Stimulated activated naive CD8-positive, alpha-beta T cell treated with anti-CD3 and anti-CD28 coated beads, Interleukin-15, Interleukin-2, amounts not matched to agents 100 ng/mL and 50 ng/mL, for 24 hours (primary cell): ENCODE measurements around the gene XDH.

Experiments
- H3K27ac Mint-ChIP-seq: one replicate; pipeline ENCODE4 v1.8.0; 2021; ENCODE audit warnings: mild to moderate bottlenecking, mixed read lengths
- H3K27me3 Mint-ChIP-seq: one replicate; pipeline ENCODE4 v1.8.0; 2021; ENCODE audit warnings: mixed read lengths
- H3K36me3 Mint-ChIP-seq: one replicate; pipeline ENCODE4 v1.8.0; 2021; ENCODE audit warnings: low read depth, mixed read lengths
- H3K4me1 Mint-ChIP-seq: one replicate; pipeline ENCODE4 v1.8.0; 2021; ENCODE audit warnings: low read depth, mixed read lengths
- H3K4me3 Mint-ChIP-seq: one replicate; pipeline ENCODE4 v1.8.0; 2021; ENCODE audit warnings: mild to moderate bottlenecking, mixed read lengths
- H3K9me3 Mint-ChIP-seq: one replicate; pipeline ENCODE4 v1.8.0; 2021; ENCODE audit warnings: mixed read lengths

The XDH gene

DNA sequence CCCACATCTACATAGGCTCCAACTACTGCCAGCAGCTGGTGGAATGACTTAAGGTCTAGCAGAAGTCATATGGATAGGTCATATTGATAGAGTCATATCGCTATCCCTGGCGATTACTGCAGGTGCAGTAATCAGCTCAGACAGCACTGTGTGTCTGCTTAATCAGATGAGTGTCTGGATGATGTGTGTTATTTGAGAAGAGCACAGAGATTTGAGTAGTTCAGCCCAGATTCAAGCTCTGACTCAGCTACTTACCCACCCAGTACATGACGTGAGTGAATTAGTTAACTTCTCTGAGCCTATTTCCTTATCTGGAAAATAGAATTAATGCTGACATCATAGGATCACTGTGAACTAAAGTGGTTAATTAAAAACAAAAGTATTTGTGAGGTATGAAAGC, 101.6 kb downstream of the XDH start:
- Mint-ChIP-seq H3K4me1 (peaks cover 9% of the 10 kb centered on the region), H3K27ac (no peak overlapping the region), H3K36me3 (no peaks in the 10 kb centered on the region), H3K9me3 (peaks cover 10% of the 10 kb centered on the region), H3K27me3 (peaks cover 19% of the 10 kb centered on the region), H3K4me3 (no peak overlapping the region)

DNA sequence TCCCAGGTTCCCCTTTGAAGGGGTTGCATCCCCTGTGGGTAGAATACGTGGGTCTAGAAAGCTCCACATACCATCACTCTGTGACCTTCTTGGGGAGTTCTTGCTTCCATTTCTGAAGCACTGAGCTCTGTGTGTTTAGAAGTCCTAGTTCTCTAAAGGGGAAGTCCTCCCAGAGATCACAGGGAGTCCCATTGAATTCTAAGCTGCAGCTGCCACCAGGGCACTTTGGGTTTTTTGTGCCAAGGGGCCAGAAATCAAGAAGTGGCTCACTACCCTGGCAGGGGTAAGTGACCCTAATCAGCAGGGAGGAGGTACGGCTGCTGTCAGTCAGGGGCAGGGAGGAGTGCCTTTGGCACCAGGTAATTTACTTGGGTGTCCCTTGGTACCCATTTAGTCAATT, 109.7 kb downstream of the XDH start:
- H3K27me3 Mint-ChIP-seq, result peaks cover 10% of the 10 kb centered on the region
- H3K4me3 Mint-ChIP-seq, result no peak overlapping the region
- H3K4me1 Mint-ChIP-seq, result no peaks in the 10 kb centered on the region
- no peaks in the 10 kb centered on the region for H3K36me3 Mint-ChIP-seq
- peaks cover 9% of the 10 kb centered on the region for H3K9me3 Mint-ChIP-seq
- H3K27ac Mint-ChIP-seq, result no peak overlapping the region

DNA sequence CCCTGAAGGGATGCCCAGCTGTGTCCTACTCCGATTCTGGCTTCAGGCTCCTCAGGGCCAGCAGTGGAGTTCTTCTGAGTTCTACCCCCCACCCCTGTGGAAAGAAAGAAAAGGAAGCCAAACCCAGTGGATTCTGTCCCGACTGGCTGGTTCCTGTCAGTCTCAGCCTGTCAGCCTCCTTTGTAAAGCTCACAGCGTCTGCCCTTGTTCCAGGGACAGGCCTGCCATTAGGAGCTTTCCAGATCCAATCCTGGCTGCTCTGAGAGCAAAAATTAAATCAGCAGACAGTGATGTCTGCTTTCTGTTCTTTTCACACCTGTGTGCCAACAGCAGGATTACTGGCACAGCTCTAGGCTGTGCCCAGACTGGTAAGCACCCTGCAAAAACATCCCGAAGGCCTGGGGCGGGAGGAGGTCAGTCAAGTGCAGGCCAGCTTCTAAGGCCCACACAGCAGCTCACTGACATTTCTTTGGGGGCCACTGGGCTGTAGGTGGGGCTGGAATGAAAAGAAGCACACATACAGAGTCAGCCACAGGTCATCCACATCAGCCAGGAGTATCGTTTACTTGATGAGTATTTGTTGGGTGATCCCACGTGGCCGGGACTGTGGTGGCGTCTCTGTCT, 111.5 kb downstream of the XDH start:
- no peak overlapping the region for H3K4me3 Mint-ChIP-seq
- no peaks in the 10 kb centered on the region for H3K4me1 Mint-ChIP-seq
- no peak overlapping the region for H3K27ac Mint-ChIP-seq
- peaks cover 5% of the 10 kb centered on the region for H3K27me3 Mint-ChIP-seq
- H3K9me3 Mint-ChIP-seq, result no peaks in the 10 kb centered on the region
- no peaks in the 10 kb centered on the region for H3K36me3 Mint-ChIP-seq

DNA sequence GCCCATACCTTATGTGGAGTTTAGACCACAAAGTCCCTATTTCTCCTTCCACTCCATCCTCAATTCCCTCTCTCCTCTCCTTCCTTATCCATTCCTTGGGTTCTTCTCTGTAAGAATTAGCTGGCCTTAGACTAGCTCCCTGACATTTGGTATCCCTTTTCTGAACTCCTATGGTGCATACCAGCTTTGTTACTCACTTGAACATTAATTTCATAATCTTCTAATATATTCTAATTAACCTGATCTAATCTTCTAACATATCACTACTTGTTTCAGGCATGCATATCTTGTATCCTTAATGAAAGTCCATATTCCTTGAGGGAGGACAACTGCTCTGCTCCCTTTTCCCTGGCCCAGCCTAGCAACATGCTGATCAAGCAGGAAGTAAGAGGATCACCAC, 114.2 kb downstream of the XDH start:
- no peak overlapping the region for H3K4me3 Mint-ChIP-seq
- peaks cover 7% of the 10 kb centered on the region for H3K4me1 Mint-ChIP-seq
- peaks cover 4% of the 10 kb centered on the region for H3K27me3 Mint-ChIP-seq
- H3K27ac Mint-ChIP-seq, result no peak overlapping the region
- no peaks in the 10 kb centered on the region for H3K36me3 Mint-ChIP-seq
- H3K9me3 Mint-ChIP-seq, result no peaks in the 10 kb centered on the region

DNA sequence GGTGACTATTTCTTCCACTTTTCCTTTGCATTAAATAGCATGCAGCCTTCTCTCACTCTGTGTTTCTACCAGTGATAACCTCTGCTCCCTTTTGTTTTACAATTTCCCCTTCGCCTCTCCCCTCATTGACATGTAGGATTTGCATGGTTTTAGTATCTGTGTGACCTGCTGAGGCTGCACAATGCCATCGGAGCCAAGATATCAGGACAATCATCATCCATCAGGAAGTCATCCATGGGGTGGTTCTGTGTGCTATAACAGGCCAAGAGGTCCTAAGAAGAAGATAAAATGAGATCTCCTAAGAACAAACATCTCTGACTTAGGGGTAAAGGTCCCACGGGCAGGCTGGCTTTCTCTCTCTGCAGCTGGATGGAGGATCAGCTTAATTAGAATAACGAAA, 115.0 kb downstream of the XDH start:
- H3K36me3 Mint-ChIP-seq, result no peaks in the 10 kb centered on the region

DNA sequence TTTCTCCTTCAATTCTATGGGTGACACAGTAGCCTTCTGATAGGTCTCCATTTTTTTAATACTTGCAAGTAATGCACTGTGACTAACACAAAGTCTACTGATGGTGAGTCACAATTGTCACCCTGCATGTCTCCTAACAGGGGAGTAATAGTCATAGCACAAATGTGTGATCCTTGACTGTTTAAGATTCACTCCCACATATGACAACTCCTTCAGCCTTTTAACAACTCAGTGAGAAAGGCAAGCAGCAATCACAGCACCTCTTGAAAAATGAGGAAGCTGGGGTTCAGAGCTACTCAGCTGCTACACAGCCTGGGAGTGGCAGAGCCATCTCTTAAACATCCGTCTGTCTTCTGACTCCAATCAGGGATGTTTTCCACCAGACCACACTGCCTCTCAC, 116.8 kb downstream of the XDH start:
- Mint-ChIP-seq H3K9me3 (no peaks in the 10 kb centered on the region), H3K4me1 (peaks cover 7% of the 10 kb centered on the region), H3K27ac (no peak overlapping the region), H3K4me3 (no peak overlapping the region), H3K36me3 (no peaks in the 10 kb centered on the region), H3K27me3 (peaks cover 4% of the 10 kb centered on the region)

More for the DNA sequence above, 115.0 kb downstream of the XDH start:
- H3K27ac Mint-ChIP-seq, result no peak overlapping the region
- H3K4me3 Mint-ChIP-seq, result no peak overlapping the region
- H3K9me3 Mint-ChIP-seq, result no peaks in the 10 kb centered on the region
- peaks cover 4% of the 10 kb centered on the region for H3K27me3 Mint-ChIP-seq
- peaks cover 7% of the 10 kb centered on the region for H3K4me1 Mint-ChIP-seq

DNA sequence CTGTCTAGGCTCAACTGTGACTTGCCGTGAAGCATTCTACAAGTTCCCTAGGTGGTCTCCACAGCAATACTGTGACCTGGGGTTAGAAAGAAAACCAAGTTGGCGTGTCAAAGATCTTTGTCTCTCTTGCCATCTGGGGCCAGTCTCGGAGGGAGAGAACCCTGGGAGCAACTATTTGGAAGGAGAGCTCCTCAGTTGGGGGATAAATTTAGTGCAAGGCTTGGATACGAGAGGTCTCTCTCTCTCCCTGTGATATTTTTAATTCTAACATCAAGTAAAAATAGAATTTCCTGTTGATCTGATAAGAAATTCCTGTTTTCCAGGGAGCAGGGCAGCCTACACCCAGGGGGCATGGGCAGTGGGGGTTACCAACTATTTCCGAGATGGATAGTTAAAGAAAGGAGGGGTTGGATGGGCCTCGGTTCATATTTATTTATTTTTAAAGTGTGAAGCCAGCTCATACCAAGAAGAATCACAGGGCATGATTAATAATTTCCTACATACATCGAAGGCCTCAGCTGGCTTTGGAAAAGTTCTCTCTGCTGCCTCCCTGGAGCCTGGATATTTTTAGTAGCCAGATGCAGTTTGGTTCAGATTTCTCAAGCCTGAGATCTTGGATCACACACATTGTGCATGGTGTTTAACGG, 117.8 kb downstream of the XDH start:
- no peak overlapping the region for H3K4me3 Mint-ChIP-seq
- H3K4me1 Mint-ChIP-seq, result peaks cover 7% of the 10 kb centered on the region
- H3K9me3 Mint-ChIP-seq, result no peaks in the 10 kb centered on the region
- no peaks in the 10 kb centered on the region for H3K36me3 Mint-ChIP-seq
- H3K27ac Mint-ChIP-seq, result no peak overlapping the region
- peaks cover 4% of the 10 kb centered on the region for H3K27me3 Mint-ChIP-seq

DNA sequence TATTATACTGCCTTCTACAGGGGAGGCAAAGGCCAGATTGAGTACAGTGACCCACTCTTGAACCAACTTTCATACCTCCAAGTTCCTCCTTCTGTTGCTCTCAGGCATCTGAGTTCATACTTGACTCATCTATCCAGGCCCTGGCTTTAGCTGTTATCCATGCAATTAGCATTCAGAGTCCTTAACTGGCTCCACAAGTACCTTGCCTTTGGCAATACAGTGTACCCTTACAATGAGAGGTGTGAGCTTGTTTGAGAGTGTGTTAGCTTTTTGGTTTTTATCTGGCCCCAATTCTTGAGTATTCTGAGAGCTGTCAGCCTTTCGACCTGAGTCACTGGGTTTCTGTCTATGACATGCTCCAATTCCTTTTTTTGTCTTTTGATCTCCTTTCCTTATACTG, 120.3 kb downstream of the XDH start:
- Mint-ChIP-seq H3K4me1 (peaks cover 7% of the 10 kb centered on the region), H3K9me3 (no peaks in the 10 kb centered on the region), H3K27me3 (peaks cover 4% of the 10 kb centered on the region), H3K27ac (no peak overlapping the region), H3K4me3 (no peak overlapping the region), H3K36me3 (no peaks in the 10 kb centered on the region)

DNA sequence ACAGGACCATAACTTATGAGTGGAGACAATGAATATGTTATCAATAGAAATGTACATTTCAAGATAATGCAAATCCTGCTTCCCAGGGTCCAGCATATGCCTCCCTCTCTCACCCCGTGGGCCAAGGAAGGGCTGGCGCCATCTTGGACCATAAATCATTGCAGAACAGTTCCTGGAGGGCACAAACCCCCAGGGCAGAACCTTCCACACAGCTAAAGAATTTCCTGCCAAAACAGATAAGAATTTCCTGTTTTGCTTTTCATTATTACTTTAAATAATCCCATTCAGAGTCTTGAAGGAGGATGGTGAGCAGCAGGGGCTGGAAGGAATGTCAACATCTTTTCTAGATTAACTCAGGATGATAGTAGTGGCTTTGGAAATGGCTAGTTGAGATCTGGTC, 126.9 kb downstream of the XDH start:
- Mint-ChIP-seq H3K36me3 (no peaks in the 10 kb centered on the region), H3K4me1 (no peaks in the 10 kb centered on the region), H3K27ac (no peak overlapping the region), H3K4me3 (no peak overlapping the region), H3K27me3 (no peaks in the 10 kb centered on the region), H3K9me3 (no peaks in the 10 kb centered on the region)

DNA sequence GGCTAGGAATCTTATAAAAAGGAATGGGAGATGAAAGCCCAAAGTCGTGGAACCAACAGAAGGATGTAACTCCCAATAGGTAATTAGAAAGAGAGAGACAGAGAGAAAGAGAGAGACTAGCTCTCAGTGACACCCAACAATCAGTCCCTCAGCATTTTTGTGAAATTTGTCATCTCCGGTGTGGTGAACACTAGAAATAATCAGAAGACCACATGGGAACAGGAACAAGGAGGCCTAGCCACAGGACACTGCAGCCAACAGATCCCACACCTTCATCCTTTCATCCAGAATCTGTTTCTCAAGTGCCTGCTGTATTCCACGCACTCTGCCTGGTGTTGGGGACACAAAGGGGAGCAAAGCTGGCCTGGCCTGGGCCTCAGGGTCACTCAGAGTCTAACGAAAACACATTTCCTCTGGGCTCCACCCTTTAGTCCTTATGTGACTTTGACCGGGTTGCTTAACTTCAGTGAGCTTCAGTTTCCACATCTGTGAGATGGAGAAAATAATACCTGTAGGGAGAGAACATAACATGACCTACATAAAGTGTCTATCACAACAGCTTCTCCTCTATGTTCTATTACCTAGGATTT, 127.5 kb downstream of the XDH start:
- Mint-ChIP-seq H3K4me1 (no peaks in the 10 kb centered on the region), H3K4me3 (no peak overlapping the region), H3K27ac (no peak overlapping the region), H3K9me3 (no peaks in the 10 kb centered on the region), H3K27me3 (no peaks in the 10 kb centered on the region), H3K36me3 (no peaks in the 10 kb centered on the region)

DNA sequence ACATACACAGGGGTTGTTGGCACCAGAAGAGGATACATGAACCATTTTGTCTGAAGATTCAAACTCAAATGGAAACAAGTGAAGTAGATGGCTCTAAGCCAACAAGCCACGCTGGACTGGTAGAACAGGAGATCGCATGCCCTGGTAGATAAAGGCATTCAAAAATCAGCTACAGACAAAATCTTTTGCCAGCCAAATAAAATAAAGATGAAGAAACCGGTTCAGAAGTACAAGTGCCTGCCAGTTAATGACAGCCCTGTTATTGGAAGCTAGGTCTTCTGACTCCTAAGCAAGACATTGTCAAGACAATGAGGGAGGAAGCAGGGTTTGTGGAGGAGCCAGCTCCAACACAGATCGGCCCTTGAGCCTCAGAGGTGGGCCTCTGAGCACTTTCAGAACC, 128.3 kb downstream of the XDH start:
- no peaks in the 10 kb centered on the region for H3K9me3 Mint-ChIP-seq
- no peak overlapping the region for H3K27ac Mint-ChIP-seq
- H3K36me3 Mint-ChIP-seq, result no peaks in the 10 kb centered on the region
- H3K4me1 Mint-ChIP-seq, result no peaks in the 10 kb centered on the region
- H3K27me3 Mint-ChIP-seq, result no peaks in the 10 kb centered on the region
- H3K4me3 Mint-ChIP-seq, result no peak overlapping the region
